ENCODE results near the gene FILIP1L.
A peak's percentile ranks its signal among the peaks of the same experiment; 100 is the strongest.

DNA sequence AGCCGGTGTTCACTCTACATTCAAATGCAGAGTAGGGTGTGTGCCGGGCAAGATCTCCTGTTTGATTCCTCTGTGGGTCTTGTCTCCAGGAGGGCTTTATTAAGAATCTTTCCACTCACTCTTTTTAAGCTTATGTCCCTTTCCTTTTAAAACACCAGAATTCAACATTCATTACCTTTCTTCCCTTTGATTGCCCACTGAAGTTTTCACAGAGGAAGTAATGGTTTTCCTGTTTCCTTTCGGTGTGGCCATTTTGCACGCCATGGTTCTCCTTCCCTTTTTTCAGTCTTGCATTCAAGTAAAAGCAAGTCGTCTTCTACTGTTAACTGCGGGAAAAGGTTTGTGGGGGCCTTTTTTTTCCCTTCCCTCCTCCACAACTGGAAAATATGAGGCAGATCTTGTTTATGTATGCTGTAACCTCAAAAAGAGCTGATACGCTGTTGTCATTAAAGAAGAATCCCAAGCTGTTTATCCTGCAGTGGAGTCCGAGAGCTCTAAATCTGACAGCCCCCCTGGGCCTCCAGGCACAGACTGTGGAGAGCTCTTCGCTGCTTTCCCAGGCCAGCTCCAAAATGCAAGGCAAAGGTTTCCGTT lies 40.5 kb downstream of the FILIP1L start:
- TF ChIP-seq POLR2A (IDR thresholded peaks at IDR 0.05; ENCODE audit: low read depth, low read length) (no peak; the same call in 1 of the 2 replicates), BHLHE40 (IDR thresholded peaks at IDR 0.05; ENCODE audit: low read depth, low read length) (peak; percentile 50), RCOR1 (IDR thresholded peaks at IDR 0.05; ENCODE audit: insufficient replicate concordance, low read length) (peak; percentile 18), MAFK (IDR thresholded peaks at IDR 0.05; ENCODE audit: low read depth, low read length) (peak; percentile 28; the same call in 1 of the 2 replicates), CHD1 (IDR thresholded peaks at IDR 0.05; ENCODE audit: low read depth, low read length) (peak; percentile 82; the same call in 1 of the 2 replicates), RFX5 (IDR thresholded peaks at IDR 0.05; ENCODE audit: low read depth, low read length) (no peak)
- TF ChIP-seq, protein P1, sequence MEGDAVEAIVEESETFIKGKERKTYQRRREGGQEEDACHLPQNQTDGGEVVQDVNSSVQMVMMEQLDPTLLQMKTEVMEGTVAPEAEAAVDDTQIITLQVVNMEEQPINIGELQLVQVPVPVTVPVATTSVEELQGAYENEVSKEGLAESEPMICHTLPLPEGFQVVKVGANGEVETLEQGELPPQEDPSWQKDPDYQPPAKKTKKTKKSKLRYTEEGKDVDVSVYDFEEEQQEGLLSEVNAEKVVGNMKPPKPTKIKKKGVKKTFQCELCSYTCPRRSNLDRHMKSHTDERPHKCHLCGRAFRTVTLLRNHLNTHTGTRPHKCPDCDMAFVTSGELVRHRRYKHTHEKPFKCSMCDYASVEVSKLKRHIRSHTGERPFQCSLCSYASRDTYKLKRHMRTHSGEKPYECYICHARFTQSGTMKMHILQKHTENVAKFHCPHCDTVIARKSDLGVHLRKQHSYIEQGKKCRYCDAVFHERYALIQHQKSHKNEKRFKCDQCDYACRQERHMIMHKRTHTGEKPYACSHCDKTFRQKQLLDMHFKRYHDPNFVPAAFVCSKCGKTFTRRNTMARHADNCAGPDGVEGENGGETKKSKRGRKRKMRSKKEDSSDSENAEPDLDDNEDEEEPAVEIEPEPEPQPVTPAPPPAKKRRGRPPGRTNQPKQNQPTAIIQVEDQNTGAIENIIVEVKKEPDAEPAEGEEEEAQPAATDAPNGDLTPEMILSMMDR (conservative IDR thresholded peaks at IDR 0.05; ENCODE audit: low read depth, low read length), result no peak

All from IMR-90 (cell line).